ENCODE measurements around the gene SYCP3.

SYCP3 gene

DNA sequence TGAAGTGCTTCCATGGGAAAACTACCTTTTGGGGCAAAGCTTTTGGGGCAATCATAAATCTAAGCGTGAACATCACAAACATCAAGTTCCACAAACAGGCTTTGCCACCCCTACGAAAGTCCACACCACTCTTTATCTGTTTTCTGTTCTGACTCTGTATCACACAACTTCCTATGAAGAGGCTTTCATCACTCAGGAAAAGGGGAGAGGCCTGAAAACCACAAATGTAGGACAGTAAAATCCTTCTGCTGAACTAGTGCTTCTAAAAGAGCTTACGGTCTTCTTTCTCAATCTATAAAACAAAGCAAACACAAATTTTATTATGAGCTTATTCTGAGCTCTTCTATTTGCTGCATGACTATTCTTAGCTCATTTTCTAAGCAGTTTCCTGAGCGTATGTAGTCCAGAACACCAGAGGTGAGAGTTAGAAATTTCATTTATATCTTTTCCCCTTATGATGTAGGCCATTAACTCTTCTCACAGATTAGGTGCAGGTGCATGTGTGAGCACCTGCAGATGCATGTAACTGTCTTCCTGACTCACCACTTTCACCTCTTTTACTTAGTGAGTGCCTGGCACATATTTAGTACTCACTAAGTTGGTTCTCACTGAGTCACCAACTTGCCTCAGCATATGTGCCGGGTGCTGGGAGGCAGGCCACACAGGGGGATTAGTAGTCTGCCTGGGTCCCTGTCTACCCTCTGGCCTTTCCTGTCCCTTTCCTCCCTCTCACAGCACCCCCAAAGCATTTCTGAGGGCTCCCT, 32.9 kb upstream of the SYCP3 start:
- ATAC-seq (ENCODE audit: low read depth), result no peak
- no peak overlapping the region for H3K27ac ChIP-seq (ENCODE audit: poor library complexity, severe bottlenecking)

DNA sequence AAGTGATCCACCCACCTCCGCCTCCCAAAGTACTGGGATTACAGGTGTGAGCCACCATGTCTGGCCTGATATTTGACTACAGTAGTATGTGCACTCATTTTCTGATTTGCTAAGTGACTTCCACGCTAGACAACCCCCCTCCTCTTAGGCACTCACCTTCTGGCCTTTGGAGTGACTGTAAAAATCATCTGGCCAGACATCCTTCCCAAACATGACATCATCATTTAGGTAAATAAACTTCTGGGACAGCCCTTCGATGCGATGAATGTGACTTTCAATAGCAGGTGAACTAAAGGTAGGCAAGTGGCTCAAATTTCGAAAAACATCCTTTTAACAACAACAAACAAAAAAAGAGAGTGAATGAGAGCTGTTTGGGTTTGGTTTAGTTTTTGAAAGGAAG, 30.6 kb upstream of the SYCP3 start:
- no peak overlapping the region for H3K27ac ChIP-seq (ENCODE audit: poor library complexity, severe bottlenecking)
- H3K27me3 ChIP-seq (ENCODE audit: insufficient read depth, poor library complexity, severe bottlenecking), result no peaks in the 10 kb centered on the region
- no peaks in the 10 kb centered on the region for H3K9me3 ChIP-seq (ENCODE audit: severe bottlenecking)
- ATAC-seq (ENCODE audit: low read depth), result no peak
- H3K4me3 ChIP-seq (ENCODE audit: severe bottlenecking), result no peak overlapping the region
- no peaks in the 10 kb centered on the region for H3K4me1 ChIP-seq (ENCODE audit: insufficient read depth, poor library complexity, severe bottlenecking)
- TF ChIP-seq, protein P1, sequence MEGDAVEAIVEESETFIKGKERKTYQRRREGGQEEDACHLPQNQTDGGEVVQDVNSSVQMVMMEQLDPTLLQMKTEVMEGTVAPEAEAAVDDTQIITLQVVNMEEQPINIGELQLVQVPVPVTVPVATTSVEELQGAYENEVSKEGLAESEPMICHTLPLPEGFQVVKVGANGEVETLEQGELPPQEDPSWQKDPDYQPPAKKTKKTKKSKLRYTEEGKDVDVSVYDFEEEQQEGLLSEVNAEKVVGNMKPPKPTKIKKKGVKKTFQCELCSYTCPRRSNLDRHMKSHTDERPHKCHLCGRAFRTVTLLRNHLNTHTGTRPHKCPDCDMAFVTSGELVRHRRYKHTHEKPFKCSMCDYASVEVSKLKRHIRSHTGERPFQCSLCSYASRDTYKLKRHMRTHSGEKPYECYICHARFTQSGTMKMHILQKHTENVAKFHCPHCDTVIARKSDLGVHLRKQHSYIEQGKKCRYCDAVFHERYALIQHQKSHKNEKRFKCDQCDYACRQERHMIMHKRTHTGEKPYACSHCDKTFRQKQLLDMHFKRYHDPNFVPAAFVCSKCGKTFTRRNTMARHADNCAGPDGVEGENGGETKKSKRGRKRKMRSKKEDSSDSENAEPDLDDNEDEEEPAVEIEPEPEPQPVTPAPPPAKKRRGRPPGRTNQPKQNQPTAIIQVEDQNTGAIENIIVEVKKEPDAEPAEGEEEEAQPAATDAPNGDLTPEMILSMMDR (IDR thresholded peaks at IDR 0.05; ENCODE audit: poor library complexity, severe bottlenecking), result no peak
- 0 out of 2 replicates have a peak, but pooled peaks cover 15% of the 10 kb centered on the region for H3K36me3 ChIP-seq (ENCODE audit: low read depth)
- DNase-seq (ENCODE audit: low spot score), result no peak

More for the DNA sequence above, 32.9 kb upstream of the SYCP3 start:
- no peak for DNase-seq (ENCODE audit: low spot score)
- 0 out of 2 replicates have a peak, but pooled peaks cover 7% of the 10 kb centered on the region for H3K36me3 ChIP-seq (ENCODE audit: low read depth)
- H3K4me3 ChIP-seq (ENCODE audit: severe bottlenecking), result no peak overlapping the region
- H3K9me3 ChIP-seq (ENCODE audit: severe bottlenecking), result no peaks in the 10 kb centered on the region
- no peaks in the 10 kb centered on the region for H3K27me3 ChIP-seq (ENCODE audit: insufficient read depth, poor library complexity, severe bottlenecking)
- H3K4me1 ChIP-seq (ENCODE audit: insufficient read depth, poor library complexity, severe bottlenecking), result no peaks in the 10 kb centered on the region
- TF ChIP-seq, protein P1 (IDR thresholded peaks at IDR 0.05; ENCODE audit: poor library complexity, severe bottlenecking), result no peak

DNA sequence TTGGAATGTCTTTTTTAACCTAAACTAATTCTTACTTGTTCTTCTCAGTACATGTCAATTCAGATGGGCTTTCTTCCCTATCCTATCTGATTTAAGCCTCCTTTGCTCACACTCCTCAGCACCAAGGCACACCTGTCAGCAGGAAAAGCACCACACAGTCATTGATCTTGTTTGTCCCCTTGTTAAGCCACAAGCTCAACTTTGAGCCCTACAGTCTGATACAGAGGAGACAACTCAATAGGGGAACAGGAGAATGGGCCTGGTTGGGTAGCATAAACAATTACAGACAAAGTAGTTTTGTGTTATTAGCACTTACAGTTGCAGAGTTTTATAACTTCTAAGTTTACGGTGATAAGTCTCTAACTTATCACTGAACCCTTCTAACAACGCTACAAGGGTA, 29.5 kb upstream of the SYCP3 start:
- H3K27me3 ChIP-seq (ENCODE audit: insufficient read depth, poor library complexity, severe bottlenecking), result no peaks in the 10 kb centered on the region
- no peak overlapping the region for H3K27ac ChIP-seq (ENCODE audit: poor library complexity, severe bottlenecking)
- H3K4me1 ChIP-seq (ENCODE audit: insufficient read depth, poor library complexity, severe bottlenecking), result no peaks in the 10 kb centered on the region
- H3K36me3 ChIP-seq (ENCODE audit: low read depth), result 0 out of 2 replicates have a peak, but pooled peaks cover 16% of the 10 kb centered on the region
- DNase-seq (ENCODE audit: low spot score), result no peak
- no peaks in the 10 kb centered on the region for H3K9me3 ChIP-seq (ENCODE audit: severe bottlenecking)
- TF ChIP-seq, protein P1 (IDR thresholded peaks at IDR 0.05; ENCODE audit: poor library complexity, severe bottlenecking), result no peak
- H3K4me3 ChIP-seq (ENCODE audit: severe bottlenecking), result no peak overlapping the region
- no peak for ATAC-seq (ENCODE audit: low read depth)

DNA sequence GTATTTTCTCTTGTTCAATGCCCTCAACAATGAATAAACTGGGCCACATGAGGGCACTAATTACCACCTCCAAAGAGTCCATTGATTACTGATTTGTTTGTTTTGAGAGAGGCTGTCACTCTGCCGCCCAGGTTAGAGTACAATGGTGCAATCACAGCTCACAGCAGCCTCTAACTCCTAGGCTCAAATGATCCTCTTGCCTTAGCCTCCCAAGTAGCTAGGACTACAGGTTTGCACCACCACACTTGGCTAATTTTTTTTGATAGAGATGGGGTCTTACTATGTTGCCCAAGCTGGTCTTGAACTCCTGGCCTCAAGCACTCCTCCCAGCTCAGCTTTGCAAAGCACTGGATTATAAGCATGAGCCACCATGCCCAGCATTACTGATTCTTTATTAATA, 28.3 kb upstream of the SYCP3 start:
- Histone ChIP-seq H3K36me3 (ENCODE audit: low read depth) (0 out of 2 replicates have a peak, but pooled peaks cover 13% of the 10 kb centered on the region), H3K27me3 (ENCODE audit: insufficient read depth, poor library complexity, severe bottlenecking) (no peaks in the 10 kb centered on the region), H3K4me1 (ENCODE audit: insufficient read depth, poor library complexity, severe bottlenecking) (no peaks in the 10 kb centered on the region), H3K4me3 (ENCODE audit: severe bottlenecking) (no peak overlapping the region), H3K27ac (ENCODE audit: poor library complexity, severe bottlenecking) (no peak overlapping the region), H3K9me3 (ENCODE audit: severe bottlenecking) (no peaks in the 10 kb centered on the region)
- ATAC-seq (ENCODE audit: low read depth) (no peak), DNase-seq (ENCODE audit: low spot score) (no peak)
- TF ChIP-seq, protein P1 (IDR thresholded peaks at IDR 0.05; ENCODE audit: poor library complexity, severe bottlenecking), result no peak

Measured in RWPE2 (cell line).